ENCODE results near the gene TRAF7.
A peak's percentile ranks its signal among the peaks of the same experiment; 100 is the strongest.

TRAF7 gene

GRCh38 chr16:2216330-2216729, 60.7 kb downstream of the TRAF7 start:
- DNase-seq (ENCODE audit: low read depth in 2 of 2), result no peak

GRCh38 chr16:2223221-2223941, 67.8 kb downstream of the TRAF7 start, which contains the start of gene E4F1:
TSS of gene E4F1 (plus strand) at chr16:2223591. CDS start at chr16:2223614, 23 bp downstream.
- DNase-seq (ENCODE audit: low read depth in 2 of 2), result peak; percentile 98 to 99

GRCh38 chr16:2223942-2224486, 68.4 kb downstream of the TRAF7 start:
- no peak for DNase-seq (ENCODE audit: low read depth in 2 of 2)

GRCh38 chr16:2226245-2226793, 70.7 kb downstream of the TRAF7 start:
- no peak for DNase-seq (ENCODE audit: low read depth in 2 of 2)

GRCh38 chr16:2226918-2227317, 71.3 kb downstream of the TRAF7 start:
- DNase-seq (ENCODE audit: low read depth in 2 of 2), result no peak
